ENCODE measurements around the gene ANKRD33.

The ANKRD33 gene

GRCh38 chr12:51908876-51909592, 21.1 kb downstream of the ANKRD33 start:
- no peak overlapping the region for H3K4me3 ChIP-seq (ENCODE audit: low read depth, low read length)
- no peaks in the 10 kb centered on the region for H3K9me3 ChIP-seq (ENCODE audit: control insufficient read depth, insufficient read depth, low read length)
- no peak overlapping the region for H3K9ac ChIP-seq (ENCODE audit: low read depth, low read length)
- no peaks in the 10 kb centered on the region for H3K36me3 ChIP-seq (ENCODE audit: control insufficient read depth, insufficient read depth, low read length)
- H3K27me3 ChIP-seq (ENCODE audit: control insufficient read depth, insufficient read depth, low read length), result peaks cover 52% of the 10 kb centered on the region
- H3K4me1 ChIP-seq (ENCODE audit: control insufficient read depth, insufficient read depth, low read length), result peaks cover 3% of the 10 kb centered on the region

GRCh38 chr12:51910168-51910567, 22.3 kb downstream of the ANKRD33 start:
- H3K4me1 ChIP-seq (ENCODE audit: control insufficient read depth, insufficient read depth, low read length), result peaks cover 5% of the 10 kb centered on the region
- no peaks in the 10 kb centered on the region for H3K9me3 ChIP-seq (ENCODE audit: control insufficient read depth, insufficient read depth, low read length)
- peaks cover 52% of the 10 kb centered on the region for H3K27me3 ChIP-seq (ENCODE audit: control insufficient read depth, insufficient read depth, low read length)
- H3K4me3 ChIP-seq (ENCODE audit: low read depth, low read length), result no peak overlapping the region
- H3K36me3 ChIP-seq (ENCODE audit: control insufficient read depth, insufficient read depth, low read length), result no peaks in the 10 kb centered on the region
- no peak overlapping the region for H3K9ac ChIP-seq (ENCODE audit: low read depth, low read length)

GRCh38 chr12:51910691-51911090, 22.8 kb downstream of the ANKRD33 start:
- no peak overlapping the region for H3K9ac ChIP-seq (ENCODE audit: low read depth, low read length)
- no peaks in the 10 kb centered on the region for H3K36me3 ChIP-seq (ENCODE audit: control insufficient read depth, insufficient read depth, low read length)
- no peak overlapping the region for H3K4me3 ChIP-seq (ENCODE audit: low read depth, low read length)
- H3K4me1 ChIP-seq (ENCODE audit: control insufficient read depth, insufficient read depth, low read length), result peaks cover 5% of the 10 kb centered on the region
- no peaks in the 10 kb centered on the region for H3K9me3 ChIP-seq (ENCODE audit: control insufficient read depth, insufficient read depth, low read length)
- peaks cover 50% of the 10 kb centered on the region for H3K27me3 ChIP-seq (ENCODE audit: control insufficient read depth, insufficient read depth, low read length)

- no peaks in the 10 kb centered on the region for H3K9me3 ChIP-seq (ENCODE audit: control insufficient read depth, insufficient read depth, low read length)
- no peak overlapping the region for H3K9ac ChIP-seq (ENCODE audit: low read depth, low read length)
- peaks cover 5% of the 10 kb centered on the region for H3K4me1 ChIP-seq (ENCODE audit: control insufficient read depth, insufficient read depth, low read length)
- H3K36me3 ChIP-seq (ENCODE audit: control insufficient read depth, insufficient read depth, low read length), result no peaks in the 10 kb centered on the region
- H3K27me3 ChIP-seq (ENCODE audit: control insufficient read depth, insufficient read depth, low read length), result peaks cover 45% of the 10 kb centered on the region
- no peak overlapping the region for H3K4me3 ChIP-seq (ENCODE audit: low read depth, low read length)
Measured at GRCh38 chr12:51911307-51911706, 23.4 kb downstream of the ANKRD33 start.

GRCh38 chr12:51911788-51912711, 24.1 kb downstream of the ANKRD33 start:
- no peaks in the 10 kb centered on the region for H3K9me3 ChIP-seq (ENCODE audit: control insufficient read depth, insufficient read depth, low read length)
- no peak overlapping the region for H3K4me3 ChIP-seq (ENCODE audit: low read depth, low read length)
- H3K4me1 ChIP-seq (ENCODE audit: control insufficient read depth, insufficient read depth, low read length), result peaks cover 5% of the 10 kb centered on the region
- H3K36me3 ChIP-seq (ENCODE audit: control insufficient read depth, insufficient read depth, low read length), result no peaks in the 10 kb centered on the region
- no peak overlapping the region for H3K9ac ChIP-seq (ENCODE audit: low read depth, low read length)
- H3K27me3 ChIP-seq (ENCODE audit: control insufficient read depth, insufficient read depth, low read length), result peaks cover 38% of the 10 kb centered on the region

- Histone ChIP-seq H3K36me3 (ENCODE audit: control insufficient read depth, insufficient read depth, low read length) (no peaks in the 10 kb centered on the region), H3K9ac (ENCODE audit: low read depth, low read length) (no peak overlapping the region), H3K4me1 (ENCODE audit: control insufficient read depth, insufficient read depth, low read length) (peaks cover 5% of the 10 kb centered on the region)
Measured at GRCh38 chr12:51913071-51914033, 25.4 kb downstream of the ANKRD33 start.

GRCh38 chr12:51914034-51914923, 26.4 kb downstream of the ANKRD33 start:
- H3K9me3 ChIP-seq (ENCODE audit: control insufficient read depth, insufficient read depth, low read length), result no peaks in the 10 kb centered on the region
- H3K9ac ChIP-seq (ENCODE audit: low read depth, low read length), result no peak overlapping the region
- H3K36me3 ChIP-seq (ENCODE audit: control insufficient read depth, insufficient read depth, low read length), result no peaks in the 10 kb centered on the region
- no peak overlapping the region for H3K4me3 ChIP-seq (ENCODE audit: low read depth, low read length)
- H3K27me3 ChIP-seq (ENCODE audit: control insufficient read depth, insufficient read depth, low read length), result peaks cover 18% of the 10 kb centered on the region
- H3K4me1 ChIP-seq (ENCODE audit: control insufficient read depth, insufficient read depth, low read length), result peaks cover 5% of the 10 kb centered on the region

More at GRCh38 chr12:51913071-51914033, 25.4 kb downstream of the ANKRD33 start:
- Histone ChIP-seq H3K27me3 (ENCODE audit: control insufficient read depth, insufficient read depth, low read length) (peaks cover 27% of the 10 kb centered on the region), H3K4me3 (ENCODE audit: low read depth, low read length) (no peak overlapping the region), H3K9me3 (ENCODE audit: control insufficient read depth, insufficient read depth, low read length) (no peaks in the 10 kb centered on the region)

- peaks cover 5% of the 10 kb centered on the region for H3K4me1 ChIP-seq (ENCODE audit: control insufficient read depth, insufficient read depth, low read length)
- H3K4me3 ChIP-seq (ENCODE audit: low read depth, low read length), result no peak overlapping the region
- H3K27me3 ChIP-seq (ENCODE audit: control insufficient read depth, insufficient read depth, low read length), result peaks cover 14% of the 10 kb centered on the region
- H3K9ac ChIP-seq (ENCODE audit: low read depth, low read length), result no peak overlapping the region
- no peaks in the 10 kb centered on the region for H3K36me3 ChIP-seq (ENCODE audit: control insufficient read depth, insufficient read depth, low read length)
- H3K9me3 ChIP-seq (ENCODE audit: control insufficient read depth, insufficient read depth, low read length), result no peaks in the 10 kb centered on the region
Measured at GRCh38 chr12:51915003-51915625, 27.2 kb downstream of the ANKRD33 start.

- H3K27me3 ChIP-seq (ENCODE audit: control insufficient read depth, insufficient read depth, low read length), result peaks cover 11% of the 10 kb centered on the region
- H3K4me1 ChIP-seq (ENCODE audit: control insufficient read depth, insufficient read depth, low read length), result peaks cover 5% of the 10 kb centered on the region
- no peaks in the 10 kb centered on the region for H3K9me3 ChIP-seq (ENCODE audit: control insufficient read depth, insufficient read depth, low read length)
- H3K9ac ChIP-seq (ENCODE audit: low read depth, low read length), result no peak overlapping the region
- H3K36me3 ChIP-seq (ENCODE audit: control insufficient read depth, insufficient read depth, low read length), result no peaks in the 10 kb centered on the region
- no peak overlapping the region for H3K4me3 ChIP-seq (ENCODE audit: low read depth, low read length)
Measured at GRCh38 chr12:51915951-51916350, 28.0 kb downstream of the ANKRD33 start.

- Histone ChIP-seq H3K9me3 (ENCODE audit: control insufficient read depth, insufficient read depth, low read length) (no peaks in the 10 kb centered on the region), H3K27me3 (ENCODE audit: control insufficient read depth, insufficient read depth, low read length) (peaks cover 7% of the 10 kb centered on the region), H3K4me1 (ENCODE audit: control insufficient read depth, insufficient read depth, low read length) (peaks cover 8% of the 10 kb centered on the region), H3K4me3 (ENCODE audit: low read depth, low read length) (no peak overlapping the region), H3K9ac (ENCODE audit: low read depth, low read length) (no peak overlapping the region), H3K36me3 (ENCODE audit: control insufficient read depth, insufficient read depth, low read length) (no peaks in the 10 kb centered on the region)
Measured at GRCh38 chr12:51917041-51917590, 29.2 kb downstream of the ANKRD33 start.
